Measurements from ENCODE around the gene FBLL1. TPM values are rescaled to one million over a fixed set of nuclear protein-coding genes. Genes with fewer than 3 reads are reported as not detected.
"Not testable (repeated sequence)": the region's sequence is repeated elsewhere in the genome, so short reads cannot be mapped to it uniquely, and the experiment has no call there.

FBLL1 gene
- polyA plus RNA-seq (ENCODE audit: insufficient read length) = 0.86 TPM

DNA sequence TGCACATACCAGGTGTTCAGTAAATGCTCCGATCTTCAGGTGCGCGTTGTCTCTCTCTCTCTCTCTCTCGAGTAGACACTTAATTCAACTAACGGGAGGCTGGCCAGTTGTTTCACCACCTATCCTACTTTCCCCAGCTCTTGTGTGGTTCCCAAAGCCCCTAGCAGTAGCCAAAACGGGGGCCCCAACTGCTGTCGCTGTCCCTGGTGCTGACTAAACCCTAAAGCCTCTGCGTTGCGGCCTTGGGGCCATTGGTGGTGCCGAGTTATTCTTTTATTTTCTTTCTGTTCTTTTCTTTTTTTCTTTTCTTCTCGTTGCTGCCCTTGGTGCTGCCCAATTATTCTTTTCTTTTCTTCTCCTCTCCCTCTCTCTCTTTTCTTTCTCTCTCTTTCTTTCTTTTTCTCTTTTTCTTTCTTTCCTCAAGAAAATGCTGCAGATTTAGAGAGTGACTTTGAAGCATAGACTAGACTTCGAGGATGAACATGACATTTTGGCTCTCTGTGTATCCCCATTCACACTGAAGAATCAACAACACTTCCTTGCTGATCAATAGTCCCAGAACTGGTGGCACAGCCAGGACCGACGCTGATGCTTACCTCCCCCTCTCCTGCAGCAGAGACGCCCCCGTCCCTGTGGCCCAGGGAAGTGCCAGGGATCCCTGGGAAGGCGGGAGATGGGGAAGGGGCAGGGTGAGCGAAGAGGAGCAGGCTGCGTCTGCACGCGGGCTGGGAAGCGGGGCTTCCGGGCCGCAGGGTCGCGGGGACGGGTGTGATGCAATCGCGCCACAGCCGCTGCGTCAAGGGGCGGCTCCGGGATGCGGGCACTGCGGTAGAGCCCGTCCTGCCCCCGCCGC is at the start of gene FBLL1:
FBLL1 (plus strand) TSS at position 785 of the 853 bp plus-strand sequence. CDS start 200 bp downstream, outside the sequence.
- peak; percentile 8 for DNase-seq (ENCODE audit: low read depth)

DNA sequence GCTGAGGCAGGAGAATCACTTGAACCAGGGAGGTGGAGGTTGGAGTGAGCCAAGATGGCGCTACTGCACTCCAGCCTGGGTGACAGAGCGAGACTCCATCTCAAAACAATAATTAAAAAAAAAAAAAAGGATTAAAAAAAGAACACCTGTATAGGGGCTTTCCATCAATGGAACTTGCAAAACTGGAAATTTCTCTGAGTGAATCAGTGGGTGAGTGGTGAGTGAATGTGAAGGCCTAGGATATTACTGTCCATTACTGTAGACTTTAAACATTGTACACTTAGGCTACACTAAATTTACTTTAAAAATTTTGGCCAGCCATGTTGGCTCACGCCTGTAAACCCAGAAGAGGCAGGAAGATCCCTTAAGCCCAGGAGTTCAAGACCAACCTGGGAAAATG is 48.5 kb upstream of the FBLL1 start:
- no peak for DNase-seq (ENCODE audit: low read depth)

DNA sequence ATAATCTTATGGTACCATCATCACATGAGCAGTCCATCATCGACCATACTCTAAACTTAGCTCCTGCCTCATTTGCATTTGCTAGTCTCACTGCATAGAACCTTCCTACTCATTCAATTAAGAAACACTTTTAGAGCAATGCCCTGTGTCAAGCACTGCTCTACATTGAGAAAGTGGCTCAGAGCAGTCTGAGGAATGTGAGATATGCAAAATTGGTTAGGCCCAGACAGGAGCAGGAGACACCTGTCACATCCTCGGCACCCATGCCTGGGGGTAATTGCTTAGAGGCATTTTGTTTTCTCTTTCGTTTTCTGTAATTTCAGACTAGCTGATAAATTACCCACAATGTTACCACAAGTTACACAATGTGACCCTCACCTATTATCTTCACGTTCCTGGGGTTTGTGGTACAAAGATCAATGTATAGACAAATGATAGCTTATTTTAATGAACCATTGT is 47.7 kb upstream of the FBLL1 start:
- DNase-seq (ENCODE audit: low read depth) = no peak

GRCh38 chr5:168482361-168482760 is 46.7 kb upstream of the FBLL1 start:
- no peak for DNase-seq (ENCODE audit: low read depth)

DNA sequence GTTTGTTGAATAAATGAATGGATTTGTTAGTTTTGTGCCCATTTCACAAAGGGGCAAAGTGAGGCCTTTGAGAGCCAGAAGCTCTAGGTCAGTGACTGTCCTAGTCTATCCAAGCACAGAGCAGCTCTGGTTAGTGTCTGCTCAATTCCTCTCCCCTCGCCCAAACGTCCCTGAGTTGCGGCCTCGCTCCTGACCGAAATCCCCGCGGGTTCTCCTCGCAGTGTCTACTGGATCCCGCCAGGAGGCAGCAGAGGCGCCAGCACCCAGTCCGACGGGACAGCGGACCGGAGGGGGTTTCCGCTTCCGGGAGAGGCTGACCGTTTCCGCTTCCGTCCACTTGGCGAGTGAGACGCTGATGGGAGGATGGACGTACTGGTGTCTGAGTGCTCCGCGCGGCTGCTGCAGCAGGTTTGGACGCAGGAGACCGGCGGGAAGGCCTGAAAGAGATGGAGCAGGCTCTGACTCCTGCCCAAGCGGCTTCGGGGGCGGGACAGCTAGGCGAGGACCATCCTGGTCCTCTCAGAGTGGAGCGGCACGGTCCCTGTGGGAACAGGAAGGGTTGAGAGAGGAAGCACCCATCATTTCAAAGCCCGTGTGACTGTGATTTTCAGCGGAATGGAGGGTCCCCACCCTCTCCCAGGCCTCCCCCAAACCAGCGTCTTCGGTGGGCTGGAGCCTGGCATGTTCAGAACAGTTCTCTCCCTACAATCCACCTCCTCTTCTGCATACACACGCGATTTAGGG is 42.8 kb upstream of the FBLL1 start, which contains the start of gene RARS1:
RARS1 (plus strand) TSS at position 336 of the 744 bp plus-strand sequence; CDS start at position 364, 28 bp downstream.
- DNase-seq (ENCODE audit: low read depth) = peak; percentile 90

DNA sequence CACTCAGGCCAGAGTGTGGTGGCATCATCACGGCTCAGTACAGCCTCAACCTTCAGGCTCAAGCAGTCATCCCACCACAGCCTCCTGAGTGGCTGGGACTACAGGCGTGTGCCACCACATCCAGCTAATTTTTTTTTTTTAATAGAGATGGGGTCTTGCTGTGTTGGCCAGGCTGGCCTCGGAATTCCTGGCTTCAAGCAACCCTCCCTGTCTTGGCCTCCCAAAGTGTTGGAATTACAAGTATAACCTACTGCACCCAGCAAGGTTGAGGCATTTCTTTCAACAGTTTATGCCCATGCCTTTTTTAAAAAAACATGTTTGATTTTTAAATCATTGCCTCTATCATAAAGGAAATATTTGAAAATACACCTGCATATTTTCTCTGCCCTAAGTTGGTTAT is 40.0 kb upstream of the FBLL1 start:
- no peak for DNase-seq (ENCODE audit: low read depth)

DNA sequence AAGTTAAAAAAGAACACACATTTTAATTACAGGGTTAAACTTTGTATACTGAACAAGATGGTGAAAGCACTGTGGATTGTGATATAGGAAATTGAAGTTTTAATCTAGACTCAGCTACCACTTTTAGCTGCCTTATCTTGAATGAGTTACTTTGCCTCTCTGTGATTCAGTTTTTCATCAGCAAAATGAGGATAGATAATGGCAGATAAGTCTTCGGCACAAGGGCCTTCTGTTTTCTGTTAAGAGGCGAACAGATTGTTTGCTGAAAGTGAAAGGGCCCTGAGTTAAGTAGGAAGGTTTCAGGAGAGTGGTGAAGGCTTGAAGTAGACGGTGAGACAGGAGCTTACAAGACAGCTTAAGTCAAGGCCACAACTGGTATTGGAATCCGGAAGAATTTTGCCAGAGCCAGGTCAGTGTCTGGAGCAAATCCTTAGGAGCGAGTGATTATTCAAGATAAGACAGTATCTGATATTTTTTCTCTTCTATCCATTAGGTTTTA is 35.0 kb upstream of the FBLL1 start:
- DNase-seq (ENCODE audit: low read depth) = no peak

- no peak for DNase-seq (ENCODE audit: low read depth)
Observed at GRCh38 chr5:168502563-168503237, 26.4 kb upstream of the FBLL1 start.

GRCh38 chr5:168513861-168514428 is 15.2 kb upstream of the FBLL1 start:
- no peak for DNase-seq (ENCODE audit: low read depth)

- no peak for DNase-seq (ENCODE audit: low read depth)
Observed at GRCh38 chr5:168525856-168526255, 3.2 kb upstream of the FBLL1 start.

- no peak for DNase-seq (ENCODE audit: low read depth)
Observed at GRCh38 chr5:168527756-168528295, 1.3 kb upstream of the FBLL1 start.

DNA sequence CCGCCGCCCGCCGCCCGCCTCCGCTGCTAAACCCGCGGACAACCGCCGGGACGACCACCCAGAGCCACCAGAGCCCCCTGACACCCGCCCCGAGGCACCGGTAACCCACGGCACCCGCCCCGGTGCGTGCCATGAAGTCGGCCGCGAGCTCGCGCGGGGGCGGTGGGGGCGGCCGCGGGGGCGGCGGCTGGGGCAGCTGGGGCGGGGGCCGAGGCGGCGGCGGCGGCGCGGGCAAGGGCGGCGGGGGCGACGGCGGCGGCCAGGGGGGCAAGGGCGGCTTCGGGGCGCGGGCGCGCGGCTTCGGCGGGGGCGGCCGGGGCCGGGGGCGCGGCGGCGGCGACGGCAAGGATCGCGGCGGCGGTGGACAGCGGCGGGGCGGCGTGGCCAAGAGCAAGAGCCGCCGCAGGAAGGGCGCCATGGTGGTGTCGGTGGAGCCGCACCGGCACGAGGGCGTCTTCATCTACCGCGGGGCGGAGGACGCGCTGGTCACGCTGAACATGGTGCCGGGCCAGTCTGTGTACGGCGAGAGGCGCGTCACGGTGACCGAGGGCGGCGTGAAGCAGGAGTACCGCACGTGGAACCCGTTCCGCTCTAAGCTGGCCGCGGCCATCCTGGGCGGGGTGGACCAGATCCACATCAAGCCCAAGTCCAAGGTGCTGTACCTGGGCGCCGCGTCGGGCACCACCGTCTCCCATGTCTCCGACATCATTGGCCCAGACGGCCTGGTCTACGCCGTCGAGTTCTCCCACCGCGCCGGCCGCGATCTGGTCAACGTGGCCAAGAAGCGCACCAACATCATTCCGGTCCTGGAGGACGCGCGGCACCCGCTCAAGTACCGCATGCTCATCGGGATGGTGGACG is 499 bp downstream of the FBLL1 start:
- no peak for DNase-seq (ENCODE audit: low read depth)

DNA sequence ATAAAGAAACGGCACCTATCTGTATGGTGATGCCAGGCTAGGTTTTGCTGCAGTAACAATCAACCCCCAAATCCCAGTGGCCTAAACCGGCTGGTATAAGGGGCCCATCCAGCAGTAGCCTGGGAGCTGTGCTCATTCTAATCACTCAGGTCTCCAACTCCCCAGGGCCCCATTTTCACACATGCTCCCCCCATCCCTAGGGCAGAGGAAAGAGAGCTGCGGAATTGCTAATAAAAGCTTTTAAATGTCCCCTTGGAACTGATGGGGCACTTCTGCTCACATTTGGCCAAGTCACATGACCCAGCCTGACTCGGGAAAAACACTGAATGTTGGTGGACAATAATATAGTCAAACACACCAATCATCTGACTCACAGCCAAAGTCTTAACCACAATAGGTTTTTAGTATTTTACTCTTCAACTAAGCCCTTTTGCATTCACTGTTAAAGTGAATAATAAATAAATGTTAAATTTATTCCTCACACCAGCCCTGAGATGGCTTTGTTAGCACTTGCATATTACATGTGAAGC is 1.6 kb downstream of the FBLL1 start:
- no peak for DNase-seq (ENCODE audit: low read depth)

- no peak for DNase-seq (ENCODE audit: low read depth)
Observed at GRCh38 chr5:168531191-168531590, 2.1 kb downstream of the FBLL1 start.

GRCh38 chr5:168531987-168532864 is 3.1 kb downstream of the FBLL1 start:
- no peak for DNase-seq (ENCODE audit: low read depth)

- not testable (repeated sequence) for DNase-seq (ENCODE audit: low read depth)
Observed at GRCh38 chr5:168534351-168534750, 5.2 kb downstream of the FBLL1 start.

DNA sequence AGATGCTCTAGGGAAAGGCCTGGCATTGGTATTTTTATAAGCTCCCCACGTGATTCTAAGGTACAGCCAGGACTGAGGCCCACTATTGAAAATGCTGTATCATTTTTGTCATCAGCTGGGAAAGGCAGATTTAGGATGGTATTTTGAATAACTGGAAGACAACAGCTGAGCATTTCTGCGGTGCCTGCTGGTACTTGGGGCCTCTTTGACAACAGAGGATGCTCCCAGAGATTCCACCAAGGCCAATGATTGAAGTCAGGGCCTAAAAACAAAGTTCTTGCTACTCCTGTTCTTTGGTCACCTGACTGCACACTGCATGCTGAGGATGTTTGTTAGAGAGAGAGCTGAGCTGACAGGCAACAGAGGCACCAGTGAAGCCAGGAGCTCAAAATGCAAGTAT is 8.1 kb downstream of the FBLL1 start:
- no peak for DNase-seq (ENCODE audit: low read depth)

DNA sequence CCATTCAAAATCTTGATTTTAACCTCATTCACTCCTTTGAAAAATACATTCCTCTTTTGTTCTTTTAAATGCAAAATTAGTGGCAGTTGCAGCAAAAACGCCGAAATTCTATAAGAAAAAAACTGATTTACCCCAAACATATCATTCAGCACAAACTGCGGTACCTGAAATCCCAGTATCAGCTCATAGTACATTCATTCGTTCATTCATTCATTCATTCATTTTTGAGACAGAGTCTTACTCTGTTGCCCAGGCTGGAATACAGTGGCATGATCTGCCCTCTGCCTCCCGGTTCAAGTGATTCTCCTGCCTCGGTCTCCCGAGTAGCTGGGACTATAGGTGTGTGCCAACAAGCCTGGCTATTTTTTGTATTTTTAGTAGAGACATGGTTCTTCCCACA is 20.4 kb downstream of the FBLL1 start:
- DNase-seq (ENCODE audit: low read depth) = no peak

- DNase-seq (ENCODE audit: low read depth) = no peak
Observed at GRCh38 chr5:168550656-168551055, 21.6 kb downstream of the FBLL1 start.

All from forelimb muscle (tissue), 1 donor.